ENCODE results near the gene BCL11B.

DNA sequence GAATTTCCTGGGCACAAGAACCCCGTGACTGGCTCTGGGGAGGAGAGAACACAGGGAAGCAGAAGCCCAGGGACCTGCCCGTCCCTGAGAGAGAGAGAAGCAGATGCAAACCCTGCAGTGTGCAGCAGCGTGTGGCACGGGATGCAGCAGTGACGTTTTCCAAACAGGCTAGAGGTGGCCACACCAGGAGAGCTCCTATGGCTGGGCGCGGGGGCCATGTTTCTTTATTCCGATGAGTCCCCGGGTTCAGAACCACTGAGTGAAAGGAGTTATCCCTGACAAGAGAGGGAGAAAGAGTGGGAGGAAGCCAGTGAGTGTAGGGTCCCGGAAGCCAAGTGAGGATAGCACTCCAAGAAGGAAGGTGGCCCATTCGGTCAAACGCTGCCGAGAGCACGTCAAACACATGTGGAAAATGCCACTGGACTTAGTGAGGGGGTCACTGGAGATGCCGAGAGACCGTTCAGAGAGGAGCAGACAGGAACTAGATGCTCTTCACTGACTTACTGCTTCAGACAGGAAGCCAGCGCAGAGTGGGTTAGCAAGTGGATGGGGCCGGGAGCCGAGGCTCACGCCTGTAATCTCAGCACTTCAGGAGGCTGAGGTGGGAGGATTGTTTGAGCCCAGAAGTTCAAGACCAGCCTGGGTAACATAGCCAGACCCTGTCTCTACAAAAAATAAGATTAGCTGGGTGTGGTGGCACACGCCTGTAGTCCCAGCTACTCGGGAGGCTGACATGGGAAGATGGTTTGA is 123.0 kb downstream of the BCL11B start:
- TF ChIP-seq POLR2A (IDR thresholded peaks at IDR 0.05) (no peak), CTCF (IDR thresholded peaks at IDR 0.05) (no peak)
